Measurements from ENCODE around the gene HOXD3.

Gene HOXD3

DNA sequence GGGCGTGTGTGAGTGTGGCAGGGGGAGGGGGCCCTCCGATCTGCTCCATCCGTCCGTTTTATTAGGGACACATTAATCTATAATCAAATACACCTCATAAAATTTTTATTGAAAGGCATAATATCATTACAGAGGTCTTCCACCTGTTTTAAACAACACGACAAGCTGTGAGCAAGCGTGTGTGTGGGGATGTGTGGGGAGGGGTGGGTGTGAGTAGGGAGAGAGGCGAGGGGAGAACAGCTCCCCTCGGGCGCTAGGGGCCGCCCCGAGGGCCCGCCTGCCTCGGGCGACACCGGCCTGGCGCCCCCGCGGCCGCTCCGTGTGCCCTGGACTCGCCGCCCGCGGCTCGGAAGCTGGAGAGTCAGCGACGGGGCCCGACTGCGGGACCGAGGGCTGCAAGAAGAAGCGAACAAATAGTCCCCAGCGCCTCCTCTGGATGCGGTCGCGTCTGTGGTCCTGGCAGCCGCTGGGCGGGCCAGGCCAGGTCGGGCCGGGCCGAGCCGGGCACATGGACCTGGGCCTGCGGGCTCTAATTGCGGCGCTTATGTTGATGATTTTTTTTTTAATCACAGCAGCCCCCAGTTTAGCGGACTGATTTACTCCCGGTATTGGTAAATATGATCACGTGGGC lies 34.9 kb upstream of the HOXD3 start:
- peak in 1 of 2 experiments; percentile 68 for DNase-seq

GRCh38 chr2:176122683-176123410 lies 34.3 kb upstream of the HOXD3 start, which contains the start of gene HOXD9:
Gene HOXD9 (plus strand): TSS chr2:176122719. CDS start chr2:176122769, 50 bp downstream.
- DNase-seq, result peak in 1 of 2 experiments; percentile 40

DNA sequence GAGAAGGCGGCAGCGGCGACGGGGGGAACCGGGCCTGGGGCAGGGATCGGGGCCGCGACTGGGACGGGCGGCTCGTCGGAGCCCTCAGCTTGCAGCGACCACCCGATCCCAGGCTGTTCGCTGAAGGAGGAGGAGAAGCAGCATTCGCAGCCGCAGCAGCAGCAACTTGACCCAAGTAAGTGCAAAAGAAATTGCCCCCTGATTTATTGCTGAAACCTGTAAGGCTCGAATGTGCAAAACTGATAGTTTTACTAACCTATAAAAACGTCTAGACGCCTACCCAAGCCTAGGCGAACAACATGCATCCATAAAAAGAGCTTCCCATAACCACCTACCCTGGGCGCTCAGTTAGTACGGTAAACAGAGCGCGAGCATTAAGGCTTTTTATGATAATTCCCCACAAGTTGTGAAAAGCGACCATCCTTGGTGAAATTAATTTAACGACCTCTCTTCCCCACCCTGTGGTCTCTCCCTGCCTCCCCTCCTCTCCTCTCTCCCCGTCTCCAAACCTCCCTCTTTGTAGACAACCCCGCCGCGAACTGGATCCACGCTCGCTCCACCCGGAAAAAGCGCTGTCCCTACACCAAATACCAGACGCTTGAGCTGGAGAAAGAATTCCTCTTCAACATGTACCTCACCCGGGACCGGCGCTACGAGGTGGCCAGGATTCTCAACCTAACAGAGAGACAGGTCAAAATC lies 33.5 kb upstream of the HOXD3 start:
- no peak for DNase-seq

DNA sequence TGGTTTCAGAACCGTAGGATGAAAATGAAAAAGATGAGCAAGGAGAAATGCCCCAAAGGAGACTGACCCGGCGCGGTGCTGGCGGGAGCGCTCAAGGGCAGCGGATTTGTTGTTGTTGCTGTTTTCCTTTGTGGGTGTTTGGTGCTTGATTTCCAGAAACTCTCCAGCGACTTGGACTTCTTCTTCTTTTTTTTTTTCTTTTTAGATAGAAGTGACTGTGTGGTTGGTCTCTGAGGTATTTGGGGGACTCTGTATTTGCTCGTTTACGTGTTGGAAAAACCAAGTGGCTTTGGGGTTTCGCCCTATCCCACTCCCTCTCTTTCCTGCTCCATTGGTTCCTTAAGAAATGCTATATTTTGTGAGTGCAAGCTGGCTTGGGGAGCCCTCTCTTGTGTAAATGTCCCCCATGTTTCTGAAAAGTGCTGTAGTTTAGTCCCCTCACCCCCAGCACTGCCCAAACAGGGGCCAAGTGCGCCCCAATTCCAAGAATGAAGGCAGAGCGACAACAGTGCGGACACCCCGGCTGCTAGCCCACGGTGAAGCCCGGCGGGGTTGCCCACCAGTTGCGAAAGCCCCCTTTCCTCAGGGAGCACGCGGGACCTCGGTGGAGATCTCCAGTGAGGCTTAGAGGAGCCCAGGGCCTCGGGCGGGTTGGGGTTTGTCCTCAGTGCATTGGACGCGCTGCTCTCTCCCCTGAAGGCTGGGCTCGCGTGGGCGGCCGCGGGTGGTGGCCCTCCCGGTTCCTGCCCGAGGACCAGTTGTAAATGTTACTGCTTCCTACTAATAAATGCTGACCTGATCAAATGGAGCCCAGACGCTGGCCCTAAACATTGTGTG lies 32.8 kb upstream of the HOXD3 start:
- DNase-seq, result no peak

- no peak for DNase-seq
These were observed 31.9 kb upstream of the HOXD3 start for GRCh38 chr2:176124947-176125771.

GRCh38 chr2:176125772-176126054 lies 31.4 kb upstream of the HOXD3 start:
- peak in 1 of 2 experiments; percentile 54 for DNase-seq

- peak; percentile 47 to 84 for DNase-seq
These were observed 30.0 kb upstream of the HOXD3 start for GRCh38 chr2:176126929-176127773.

GRCh38 chr2:176127774-176128072 lies 29.4 kb upstream of the HOXD3 start:
- no peak for DNase-seq

- DNase-seq, result peak in 1 of 2 experiments; percentile 37
These were observed 28.7 kb upstream of the HOXD3 start for GRCh38 chr2:176128172-176128981.

DNA sequence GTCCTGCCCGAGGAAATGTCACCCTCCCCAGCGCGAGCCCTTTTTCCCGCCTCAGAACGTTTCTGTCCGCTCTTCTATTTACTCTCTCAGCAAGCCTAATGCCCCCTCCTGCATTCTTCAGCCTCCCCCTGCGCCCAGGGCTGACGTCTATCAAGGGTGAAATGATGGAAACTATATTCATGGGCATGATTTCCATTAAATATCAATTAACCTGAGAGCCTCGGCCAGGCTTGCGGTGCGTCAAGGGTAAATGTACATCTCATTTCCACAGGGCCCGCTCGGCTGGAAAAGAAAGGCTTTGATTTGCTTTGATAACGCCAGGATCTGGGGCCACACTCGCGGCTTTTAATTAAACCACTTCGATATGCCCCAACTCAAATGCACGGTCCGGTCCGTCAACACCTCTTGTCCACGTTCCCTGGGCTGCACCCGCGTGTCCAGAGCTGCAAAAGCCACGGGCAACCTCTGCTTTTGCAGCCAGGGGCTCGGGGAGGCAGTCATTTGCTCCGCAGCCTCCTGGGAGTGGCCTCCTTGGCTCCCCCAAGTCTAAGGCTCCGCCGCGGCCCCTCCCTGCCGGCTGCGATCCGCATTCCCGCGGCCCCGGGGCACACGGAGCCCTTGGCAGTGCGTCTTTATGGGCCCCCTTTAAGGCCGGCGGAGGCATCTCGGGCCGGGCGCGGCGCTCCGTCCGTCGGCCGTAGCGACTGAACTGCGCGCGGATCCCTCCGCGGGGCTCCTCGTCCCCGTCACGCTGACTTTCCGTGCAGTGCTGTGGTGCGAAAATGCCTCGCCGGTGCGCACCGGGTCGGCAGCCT lies 27.9 kb upstream of the HOXD3 start, which contains the start of gene HOXD8:
TSS of gene HOXD8 (plus strand) at position 724 of the 815 bp plus-strand sequence. CDS start 662 bp downstream, outside the sequence.
- peak; percentile 65 to 81 for DNase-seq

DNA sequence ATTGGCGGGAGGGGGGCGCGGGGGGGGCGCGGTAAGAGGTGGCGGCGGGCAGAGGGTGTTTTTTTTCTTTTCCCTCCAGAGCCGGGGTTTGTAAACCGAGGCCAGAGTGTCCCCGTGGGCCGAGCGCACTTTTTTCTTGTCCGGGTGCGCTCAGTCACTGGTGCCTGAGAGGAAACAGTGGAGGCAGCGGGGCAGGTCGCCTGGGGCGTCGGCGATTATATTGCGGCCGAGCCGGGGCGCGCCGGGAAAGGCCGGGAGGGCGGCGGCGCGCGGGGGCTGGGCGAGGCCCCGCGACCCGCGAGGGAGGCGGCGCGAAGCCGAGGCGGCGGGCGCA lies 27.3 kb upstream of the HOXD3 start:
- no peak for DNase-seq

DNA sequence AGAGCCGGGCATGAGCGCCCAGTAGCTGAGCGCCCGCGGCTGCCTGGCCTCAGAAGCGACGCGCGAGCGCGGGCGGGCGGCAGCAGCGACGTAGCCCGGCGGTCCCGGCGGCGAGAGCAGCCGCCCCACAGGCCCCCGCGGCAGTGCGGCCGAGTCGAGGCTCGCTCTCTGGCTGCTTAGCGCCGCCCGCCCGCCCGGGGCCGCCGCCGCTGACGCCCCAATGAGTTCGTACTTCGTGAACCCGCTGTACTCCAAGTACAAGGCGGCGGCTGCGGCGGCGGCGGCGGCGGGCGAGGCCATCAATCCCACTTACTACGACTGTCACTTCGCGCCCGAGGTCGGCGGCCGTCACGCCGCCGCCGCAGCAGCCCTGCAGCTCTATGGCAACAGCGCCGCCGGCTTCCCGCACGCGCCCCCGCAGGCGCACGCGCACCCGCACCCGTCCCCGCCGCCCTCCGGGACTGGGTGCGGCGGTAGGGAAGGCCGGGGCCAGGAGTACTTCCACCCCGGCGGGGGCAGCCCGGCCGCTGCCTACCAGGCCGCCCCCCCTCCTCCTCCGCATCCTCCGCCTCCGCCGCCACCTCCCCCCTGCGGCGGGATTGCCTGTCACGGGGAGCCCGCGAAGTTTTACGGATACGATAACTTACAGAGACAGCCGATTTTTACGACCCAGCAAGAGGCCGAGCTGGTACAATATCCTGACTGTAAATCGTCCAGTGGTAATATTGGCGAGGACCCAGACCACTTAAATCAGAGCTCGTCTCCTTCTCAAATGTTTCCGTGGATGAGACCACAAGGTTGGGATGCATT lies 26.8 kb upstream of the HOXD3 start:
- DNase-seq, result peak; percentile 21 to 54

- no peak for DNase-seq
These were observed 25.9 kb upstream of the HOXD3 start for GRCh38 chr2:176130957-176131847.

- no peak for DNase-seq
These were observed 25.3 kb upstream of the HOXD3 start for GRCh38 chr2:176131848-176132158.

DNA sequence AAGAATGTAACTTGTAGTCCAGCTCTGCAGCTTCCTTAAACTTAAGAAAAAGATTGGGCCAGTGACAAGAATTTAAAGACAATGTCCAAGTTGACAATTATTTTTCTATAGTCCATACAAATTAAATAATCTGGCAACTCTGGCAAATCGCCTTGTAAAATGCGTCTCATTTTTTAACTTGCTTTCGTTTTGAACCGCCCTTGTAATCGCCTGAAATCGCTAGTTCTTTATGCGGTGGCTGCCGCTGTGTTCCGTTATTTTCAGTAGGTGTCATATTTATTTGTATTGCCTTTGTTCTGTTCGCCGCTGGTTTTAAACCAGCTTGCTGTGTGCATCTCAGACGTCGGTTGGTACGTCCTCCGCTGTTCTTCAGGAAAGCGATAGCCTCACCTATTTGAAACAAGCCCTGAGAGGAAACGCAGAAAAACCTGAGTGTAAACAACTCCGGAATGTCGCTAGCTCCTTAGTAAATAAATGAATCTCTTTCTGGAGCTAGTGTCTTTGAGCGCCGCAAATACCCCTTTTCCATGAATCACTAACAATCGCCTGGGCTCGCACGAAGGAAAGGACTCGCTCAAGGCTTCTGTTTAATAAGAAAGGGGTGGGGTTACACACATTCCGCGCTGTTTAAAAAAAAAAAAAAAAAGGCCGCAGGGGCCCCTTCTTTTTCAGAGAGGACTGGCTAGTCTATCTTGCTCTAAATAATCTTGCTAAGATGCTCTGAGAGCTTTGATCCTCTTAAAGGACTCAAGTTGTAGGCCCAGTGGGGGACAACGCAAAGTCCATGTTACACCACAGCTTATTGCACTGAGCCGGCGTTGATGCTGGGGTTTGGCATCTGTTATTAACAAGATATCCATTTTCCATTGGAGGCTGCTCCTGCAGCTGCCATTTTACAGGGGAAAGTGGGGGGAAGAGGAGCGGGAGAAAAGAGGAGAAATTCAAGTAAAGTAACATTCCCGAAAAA lies 24.6 kb upstream of the HOXD3 start:
- DNase-seq, result peak; percentile 34 to 66

GRCh38 chr2:176133389-176133788 lies 23.7 kb upstream of the HOXD3 start:
- DNase-seq, result no peak

DNA sequence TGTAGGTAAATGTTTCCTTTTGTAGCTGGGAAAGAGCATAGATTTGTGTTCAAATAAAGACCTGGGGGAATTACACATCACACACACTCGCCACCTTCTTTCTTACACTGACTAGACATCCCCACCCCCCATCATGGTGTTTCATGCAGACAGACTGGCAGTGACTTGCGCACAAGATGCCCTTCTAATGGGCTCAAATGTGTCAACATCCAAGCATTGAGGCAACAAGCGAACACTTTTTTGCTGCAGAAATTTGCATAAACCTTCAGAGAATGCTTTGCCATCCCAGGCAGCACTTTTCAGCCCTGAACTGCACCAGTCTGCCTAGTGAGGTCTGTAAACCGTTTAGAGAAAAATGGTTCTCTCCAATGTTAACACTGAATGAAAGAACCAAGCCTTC lies 23.1 kb upstream of the HOXD3 start:
- peak in 1 of 2 experiments; percentile 18 for DNase-seq
